Nephron (organoid): ENCODE measurements around the gene NUP210L.

ENCODE experiments used
- H3K27ac Mint-ChIP-seq, 3 experiments: 2 replicates each; pipeline ENCODE4 v1.8.0; 2020; ENCODE audit warnings: mixed read lengths in 3 of 3, mild to moderate bottlenecking in 2 of 3, moderate library complexity in 1 of 3
- H3K27me3 Mint-ChIP-seq: 2 replicates; pipeline ENCODE4 v1.8.0; 2021; ENCODE audit warnings: low read depth, mild to moderate bottlenecking, moderate library complexity, mixed read lengths
- H3K36me3 Mint-ChIP-seq: 2 replicates; pipeline ENCODE4 v1.8.0; 2020; ENCODE audit warnings: low read depth, mixed read lengths
- H3K4me1 Mint-ChIP-seq: 2 replicates; pipeline ENCODE4 v1.8.0; 2020; ENCODE audit warnings: mixed read lengths
- H3K4me3 Mint-ChIP-seq, 3 experiments: 2 replicates each; pipeline ENCODE4 v1.8.0; 2020; ENCODE audit warnings: mild to moderate bottlenecking in 3 of 3, mixed read lengths in 3 of 3, moderate library complexity in 2 of 3
- H3K9me3 Mint-ChIP-seq: 2 replicates; pipeline ENCODE4 v1.8.0; 2020; ENCODE audit warnings: mixed read lengths
- CTCF ChIP-seq, 3 experiments: fragments of 200-600 bp; sonication (generic); IDR thresholded peaks; one replicate each; pipeline ENCODE4 v1.5.0; 2021; ENCODE audit warnings: antibody characterized with exemption in 3 of 3; ENCODE audit not compliant: unreplicated experiment in 3 of 3

The NUP210L gene

GRCh38 chr1:154191990-154192461 is 37.2 kb upstream of the NUP210L start, which contains the start of gene TPM3:
TPM3 (minus strand) TSS chr1:154192100; CDS start chr1:154192018, 82 bp downstream.
- H3K4me1 Mint-ChIP-seq = peaks cover 40% of the 10 kb centered on the region
- peak within 1 kb of the TSS; percentile 44 to 90 (median 78) for H3K4me3 Mint-ChIP-seq
- TF ChIP-seq CTCF (IDR thresholded peaks at IDR 0.05; ENCODE audit: unreplicated experiment in 3 of 3) = no peak
- peaks cover 10% of the 10 kb centered on the region for H3K27me3 Mint-ChIP-seq
- H3K36me3 Mint-ChIP-seq = no peaks in the 10 kb centered on the region
- H3K27ac Mint-ChIP-seq = peak within 1 kb of the TSS; percentile 79 to 91 (median 79)
- H3K9me3 Mint-ChIP-seq = no peaks in the 10 kb centered on the region

DNA sequence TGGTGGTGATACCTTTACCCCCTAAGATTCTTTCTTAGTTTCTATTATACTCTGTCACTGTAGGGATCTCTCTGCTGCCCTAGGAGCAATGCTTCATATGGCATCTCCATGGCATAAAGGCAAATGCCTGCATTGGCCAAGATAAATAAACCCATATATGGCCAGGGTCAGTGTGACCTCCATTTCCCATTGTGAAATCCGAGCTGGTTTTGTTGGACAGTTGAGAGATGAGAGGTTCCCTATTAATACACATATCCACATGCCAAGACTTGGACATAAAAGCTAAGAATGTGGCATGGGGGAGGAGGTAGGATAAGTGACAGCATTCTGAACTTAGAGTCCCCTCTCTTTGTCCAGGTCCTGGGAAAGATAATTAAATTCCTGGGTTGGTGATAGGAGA is 35.7 kb upstream of the NUP210L start:
- Mint-ChIP-seq H3K9me3 (no peaks in the 10 kb centered on the region), H3K4me3 (peak overlapping the region in 2 of 3 experiments; percentile 78 to 90), H3K27me3 (peaks cover 10% of the 10 kb centered on the region), H3K27ac (peak overlapping the region in 1 of 3 experiments; percentile 28), H3K36me3 (no peaks in the 10 kb centered on the region), H3K4me1 (peaks cover 49% of the 10 kb centered on the region)
- no peak for TF ChIP-seq CTCF (IDR thresholded peaks at IDR 0.05; ENCODE audit: unreplicated experiment in 3 of 3)

- H3K4me3 Mint-ChIP-seq = peak overlapping the region in 1 of 3 experiments; percentile 53
- no peak for TF ChIP-seq CTCF (IDR thresholded peaks at IDR 0.05; ENCODE audit: unreplicated experiment in 3 of 3)
- H3K9me3 Mint-ChIP-seq = no peaks in the 10 kb centered on the region
- H3K27me3 Mint-ChIP-seq = peaks cover under 1% of the 10 kb centered on the region
- H3K36me3 Mint-ChIP-seq = no peaks in the 10 kb centered on the region
- peak overlapping the region; percentile 5 to 67 (median 37) for H3K27ac Mint-ChIP-seq
- peaks cover 35% of the 10 kb centered on the region for H3K4me1 Mint-ChIP-seq
Observed at GRCh38 chr1:154186852-154187501, 32.1 kb upstream of the NUP210L start.

DNA sequence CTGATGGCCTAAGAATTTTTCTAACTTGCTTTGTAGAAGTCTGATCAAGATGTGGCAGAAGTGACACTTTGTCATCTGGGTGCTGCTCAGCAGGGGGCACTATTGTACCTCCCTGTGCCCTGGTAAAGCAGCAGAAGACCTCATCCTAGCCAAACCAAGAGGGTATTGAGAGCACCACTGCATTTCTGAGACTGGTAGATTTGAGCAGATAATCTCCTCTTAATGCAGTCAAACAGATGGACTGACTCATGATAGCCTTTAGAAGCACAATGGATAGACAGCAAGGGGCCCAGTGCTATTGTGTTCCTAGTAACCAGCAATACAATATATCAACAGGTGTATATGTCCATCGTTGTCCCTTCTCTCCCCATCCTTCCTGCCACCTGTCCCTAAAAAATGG is 31.3 kb upstream of the NUP210L start:
- H3K27ac Mint-ChIP-seq = peak overlapping the region; percentile 5 to 67 (median 37)
- TF ChIP-seq CTCF (IDR thresholded peaks at IDR 0.05; ENCODE audit: unreplicated experiment in 3 of 3) = peak; percentile 25 to 54 (median 31)
- H3K36me3 Mint-ChIP-seq = no peaks in the 10 kb centered on the region
- peak overlapping the region; percentile 29 to 54 (median 47) for H3K4me3 Mint-ChIP-seq
- peaks cover 41% of the 10 kb centered on the region for H3K4me1 Mint-ChIP-seq
- no peaks in the 10 kb centered on the region for H3K27me3 Mint-ChIP-seq
- no peaks in the 10 kb centered on the region for H3K9me3 Mint-ChIP-seq

DNA sequence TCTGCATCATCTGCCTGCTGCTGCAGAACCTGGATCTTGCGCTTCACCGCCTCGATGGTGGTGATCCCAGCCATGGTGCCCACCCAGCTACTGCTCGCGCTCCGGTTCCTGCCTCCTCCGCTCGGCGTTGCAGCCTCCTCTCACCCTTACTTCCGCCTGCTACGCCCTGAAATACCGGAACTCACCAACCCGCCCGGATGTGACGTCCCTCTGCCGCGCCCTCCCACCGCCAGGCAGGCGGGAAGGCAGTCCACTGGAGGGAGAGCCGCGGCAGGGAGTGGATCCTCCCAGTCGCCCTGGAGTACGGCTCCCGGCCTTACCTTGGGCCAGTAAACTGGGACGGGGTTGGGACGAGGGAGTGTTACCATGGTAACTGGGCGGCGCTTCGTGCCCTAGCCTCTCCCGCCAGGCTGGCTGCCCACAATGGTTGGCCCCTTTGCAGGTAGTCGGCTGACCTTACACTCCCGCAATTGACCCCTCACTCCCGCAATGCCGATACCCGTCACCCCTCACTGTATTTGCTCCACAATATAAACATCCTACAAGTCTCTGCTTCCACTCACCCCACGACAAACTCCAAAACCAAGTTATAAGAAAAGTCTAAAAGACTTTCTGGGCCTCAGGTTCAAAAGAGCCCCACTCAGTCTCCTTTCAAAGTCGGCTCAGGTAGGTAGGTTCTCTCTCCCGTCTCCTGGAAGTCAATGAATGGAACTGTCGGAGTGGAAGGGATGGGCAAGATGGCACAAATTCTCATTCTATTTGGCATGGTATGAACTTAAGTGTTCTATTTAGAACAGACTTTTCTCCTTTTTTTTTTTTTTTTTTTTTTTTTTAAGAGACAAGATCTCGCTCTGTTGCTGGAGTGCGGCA is 28.4 kb upstream of the NUP210L start:
- peaks cover 65% of the 10 kb centered on the region for H3K4me1 Mint-ChIP-seq
- no peaks in the 10 kb centered on the region for H3K9me3 Mint-ChIP-seq
- peak overlapping the region; percentile 78 to 98 (median 96) for H3K27ac Mint-ChIP-seq
- no peaks in the 10 kb centered on the region for H3K27me3 Mint-ChIP-seq
- peaks cover 15% of the 10 kb centered on the region for H3K36me3 Mint-ChIP-seq
- H3K4me3 Mint-ChIP-seq = peak overlapping the region; percentile 94 to 100 (median 100)
- no peak for TF ChIP-seq CTCF (IDR thresholded peaks at IDR 0.05; ENCODE audit: unreplicated experiment in 3 of 3)
